ENCODE results near the gene SFXN2. TPM values are rescaled to one million over a fixed set of nuclear protein-coding genes. Genes with fewer than 3 reads are reported as not detected.
A peak's percentile ranks its signal among the peaks of the same experiment; 100 is the strongest.

The SFXN2 gene
- polyA plus RNA-seq, 2 of the 4 experiments (the other 2 are of a cell fraction), result 5.6 to 7.4 TPM

- Histone ChIP-seq H3K9me3 (no peaks in the 10 kb centered on the region), H3K4me3 (no peak overlapping the region), H3K4me2 (peak overlapping the region; percentile 58; the same call in 2 of the 3 replicates), H3K4me1 (0 out of 3 replicates have a peak, but pooled peaks cover 4% of the 10 kb centered on the region), H3K27ac (no peak overlapping the region)
- ATAC-seq (peak; percentile 91 to 99), DNase-seq (ENCODE audit: low read depth in 1 of 2, low spot score in 1 of 2) (peak; percentile 50 to 74), FAIRE-seq (no peak)
- ChIA-PET CTCF (interaction anchor here (0.7 to 7.3 kb wide), 22 partner anchors 9 to 226 kb away, joined by 3 to 71 read pairs (median 4); partner anchors contain the start of genes ARL3 and TRIM8), POLR2A (interaction anchor here (1.3 kb wide), 1 partner anchor 35 kb away, joined by 5 read pairs; the partner anchor contains the start of genes ARL3 and SFXN2)
- WGBS (ENCODE audit: missing lambda C conversion rate), result 38% methylated on average over 4 of the region's 9 CpGs
- no peak for TF ChIP-seq RFX5 (IDR thresholded peaks at IDR 0.05)
- TF ChIP-seq, protein P1, sequence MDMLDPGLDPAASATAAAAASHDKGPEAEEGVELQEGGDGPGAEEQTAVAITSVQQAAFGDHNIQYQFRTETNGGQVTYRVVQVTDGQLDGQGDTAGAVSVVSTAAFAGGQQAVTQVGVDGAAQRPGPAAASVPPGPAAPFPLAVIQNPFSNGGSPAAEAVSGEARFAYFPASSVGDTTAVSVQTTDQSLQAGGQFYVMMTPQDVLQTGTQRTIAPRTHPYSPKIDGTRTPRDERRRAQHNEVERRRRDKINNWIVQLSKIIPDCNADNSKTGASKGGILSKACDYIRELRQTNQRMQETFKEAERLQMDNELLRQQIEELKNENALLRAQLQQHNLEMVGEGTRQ (IDR thresholded peaks at IDR 0.05), result peak; percentile 47; the same call in 1 of the 2 replicates
- no peak for TF ChIP-seq JUNB (IDR thresholded peaks at IDR 0.05)
- no peak for TF ChIP-seq HOXB5 (CRISPR knock-in tag; IDR thresholded peaks at IDR 0.05)
- no peak for TF ChIP-seq HMGXB4 (CRISPR knock-in tag; IDR thresholded peaks at IDR 0.05; ENCODE audit: borderline replicate concordance)
- no peak for TF ChIP-seq ELK1 (IDR thresholded peaks at IDR 0.05; ENCODE audit: low read depth, low read length)
- TF ChIP-seq FOSL2 (IDR thresholded peaks at IDR 0.05), result no peak
- TF ChIP-seq FOSL2 (CRISPR knock-in tag; IDR thresholded peaks at IDR 0.05), result no peak
- no peak for TF ChIP-seq TFCP2L1 (CRISPR knock-in tag; IDR thresholded peaks at IDR 0.05)
- TF ChIP-seq PHF8 (IDR thresholded peaks at IDR 0.05; ENCODE audit: borderline replicate concordance, low read depth), result no peak
- peak; percentile 60 for TF ChIP-seq SMC3 (IDR thresholded peaks at IDR 0.05)
- peak; percentile 65 to 68 for TF ChIP-seq RAD21 (conservative IDR thresholded peaks at IDR 0.05 in 1 of 2, IDR thresholded peaks at IDR 0.05 in 1 of 2)
- no peak for TF ChIP-seq POLR2A (IDR thresholded peaks at IDR 0.05; ENCODE audit: low read length)
- TF ChIP-seq HOXB13 (CRISPR knock-in tag; IDR thresholded peaks at IDR 0.05; ENCODE audit: low read depth), result no peak
- TF ChIP-seq, protein P2, sequence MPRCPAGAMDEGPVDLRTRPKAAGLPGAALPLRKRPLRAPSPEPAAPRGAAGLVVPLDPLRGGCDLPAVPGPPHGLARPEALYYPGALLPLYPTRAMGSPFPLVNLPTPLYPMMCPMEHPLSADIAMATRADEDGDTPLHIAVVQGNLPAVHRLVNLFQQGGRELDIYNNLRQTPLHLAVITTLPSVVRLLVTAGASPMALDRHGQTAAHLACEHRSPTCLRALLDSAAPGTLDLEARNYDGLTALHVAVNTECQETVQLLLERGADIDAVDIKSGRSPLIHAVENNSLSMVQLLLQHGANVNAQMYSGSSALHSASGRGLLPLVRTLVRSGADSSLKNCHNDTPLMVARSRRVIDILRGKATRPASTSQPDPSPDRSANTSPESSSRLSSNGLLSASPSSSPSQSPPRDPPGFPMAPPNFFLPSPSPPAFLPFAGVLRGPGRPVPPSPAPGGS (IDR thresholded peaks at IDR 0.05), result no peak
- no peak for TF ChIP-seq KDM5A (IDR thresholded peaks at IDR 0.05)
- TF ChIP-seq, protein P3, sequence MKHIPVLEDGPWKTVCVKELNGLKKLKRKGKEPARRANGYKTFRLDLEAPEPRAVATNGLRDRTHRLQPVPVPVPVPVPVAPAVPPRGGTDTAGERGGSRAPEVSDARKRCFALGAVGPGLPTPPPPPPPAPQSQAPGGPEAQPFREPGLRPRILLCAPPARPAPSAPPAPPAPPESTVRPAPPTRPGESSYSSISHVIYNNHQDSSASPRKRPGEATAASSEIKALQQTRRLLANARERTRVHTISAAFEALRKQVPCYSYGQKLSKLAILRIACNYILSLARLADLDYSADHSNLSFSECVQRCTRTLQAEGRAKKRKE (CRISPR knock-in tag; IDR thresholded peaks at IDR 0.05; ENCODE audit: low read depth), result no peak
- TF ChIP-seq ZNF302 (CRISPR knock-in tag; IDR thresholded peaks at IDR 0.05), result no peak
- no peak for TF ChIP-seq SREBF2 (IDR thresholded peaks at IDR 0.05)
- TF ChIP-seq, protein P4, sequence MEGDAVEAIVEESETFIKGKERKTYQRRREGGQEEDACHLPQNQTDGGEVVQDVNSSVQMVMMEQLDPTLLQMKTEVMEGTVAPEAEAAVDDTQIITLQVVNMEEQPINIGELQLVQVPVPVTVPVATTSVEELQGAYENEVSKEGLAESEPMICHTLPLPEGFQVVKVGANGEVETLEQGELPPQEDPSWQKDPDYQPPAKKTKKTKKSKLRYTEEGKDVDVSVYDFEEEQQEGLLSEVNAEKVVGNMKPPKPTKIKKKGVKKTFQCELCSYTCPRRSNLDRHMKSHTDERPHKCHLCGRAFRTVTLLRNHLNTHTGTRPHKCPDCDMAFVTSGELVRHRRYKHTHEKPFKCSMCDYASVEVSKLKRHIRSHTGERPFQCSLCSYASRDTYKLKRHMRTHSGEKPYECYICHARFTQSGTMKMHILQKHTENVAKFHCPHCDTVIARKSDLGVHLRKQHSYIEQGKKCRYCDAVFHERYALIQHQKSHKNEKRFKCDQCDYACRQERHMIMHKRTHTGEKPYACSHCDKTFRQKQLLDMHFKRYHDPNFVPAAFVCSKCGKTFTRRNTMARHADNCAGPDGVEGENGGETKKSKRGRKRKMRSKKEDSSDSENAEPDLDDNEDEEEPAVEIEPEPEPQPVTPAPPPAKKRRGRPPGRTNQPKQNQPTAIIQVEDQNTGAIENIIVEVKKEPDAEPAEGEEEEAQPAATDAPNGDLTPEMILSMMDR (IDR thresholded peaks at IDR 0.05), result peak; percentile 80
- TF ChIP-seq NR3C1 (IDR thresholded peaks at IDR 0.05), result no peak
- no peak for TF ChIP-seq MAFK (IDR thresholded peaks at IDR 0.05; ENCODE audit: partially characterized antibody)
Measured at GRCh38 chr10:102678842-102679289, 35.6 kb upstream of the SFXN2 start.
